Measurements from ENCODE around the gene SH2D3A. TPM values are rescaled to one million over a fixed set of nuclear protein-coding genes. Genes with fewer than 3 reads are reported as not detected.
"Not testable (repeated sequence)": the region's sequence is repeated elsewhere in the genome, so short reads cannot be mapped to it uniquely, and the experiment has no call there.

Gene SH2D3A
- total and polyA plus RNA-seq, 2 donors, result 5.5 to 11.4 TPM

GRCh38 chr19:6712231-6712630 is 55.0 kb downstream of the SH2D3A start:
- Histone ChIP-seq H3K4me1 (ENCODE audit: insufficient read depth) (no peaks in the 10 kb centered on the region), H3K27ac (ENCODE audit: low read depth) (no peak overlapping the region), H3K4me3 (ENCODE audit: low read depth, low read length) (no peak overlapping the region), H3K36me3 (ENCODE audit: insufficient read depth) (no peaks in the 10 kb centered on the region)
- DNase-seq (ENCODE audit: extremely low spot score), result no peak
- 89% methylated on average over 16 of the region's 16 CpGs for WGBS

- WGBS, result 72% methylated on average over 10 of the region's 10 CpGs
- H3K27ac ChIP-seq (ENCODE audit: low read depth), result no peak overlapping the region
- H3K36me3 ChIP-seq (ENCODE audit: insufficient read depth), result no peaks in the 10 kb centered on the region
- no peak for DNase-seq (ENCODE audit: extremely low spot score)
- H3K4me3 ChIP-seq (ENCODE audit: low read depth, low read length), result no peak overlapping the region
- H3K4me1 ChIP-seq (ENCODE audit: insufficient read depth), result no peaks in the 10 kb centered on the region
These were observed 55.6 kb downstream of the SH2D3A start for GRCh38 chr19:6711605-6712004.

GRCh38 chr19:6711078-6711361 is 56.2 kb downstream of the SH2D3A start:
- Histone ChIP-seq H3K4me1 (ENCODE audit: insufficient read depth) (no peaks in the 10 kb centered on the region), H3K4me3 (ENCODE audit: low read depth, low read length) (no peak overlapping the region), H3K27ac (ENCODE audit: low read depth) (no peak overlapping the region), H3K36me3 (ENCODE audit: insufficient read depth) (no peaks in the 10 kb centered on the region)
- no peak for DNase-seq (ENCODE audit: extremely low spot score)
- WGBS, result 46% methylated on average over 9 of the region's 9 CpGs

GRCh38 chr19:6710273-6711077 is 56.8 kb downstream of the SH2D3A start:
- DNase-seq (ENCODE audit: extremely low spot score), result no peak
- no peaks in the 10 kb centered on the region for H3K36me3 ChIP-seq (ENCODE audit: insufficient read depth)
- no peak overlapping the region for H3K27ac ChIP-seq (ENCODE audit: low read depth)
- 26% methylated on average over 30 of the region's 30 CpGs for WGBS
- no peak overlapping the region for H3K4me3 ChIP-seq (ENCODE audit: low read depth, low read length)
- H3K4me1 ChIP-seq (ENCODE audit: insufficient read depth), result no peaks in the 10 kb centered on the region

- H3K27ac ChIP-seq (ENCODE audit: low read depth), result no peak overlapping the region
- WGBS, result 45% methylated on average over 14 of the region's 14 CpGs
- H3K4me1 ChIP-seq (ENCODE audit: insufficient read depth), result no peaks in the 10 kb centered on the region
- DNase-seq (ENCODE audit: extremely low spot score), result no peak
- H3K36me3 ChIP-seq (ENCODE audit: insufficient read depth), result no peaks in the 10 kb centered on the region
- no peak overlapping the region for H3K4me3 ChIP-seq (ENCODE audit: low read depth, low read length)
These were observed 57.7 kb downstream of the SH2D3A start for GRCh38 chr19:6709549-6709948.

GRCh38 chr19:6708913-6709312 is 58.3 kb downstream of the SH2D3A start:
- H3K4me3 ChIP-seq (ENCODE audit: low read depth, low read length); H3K36me3 ChIP-seq (ENCODE audit: insufficient read depth); H3K27ac ChIP-seq (ENCODE audit: low read depth); H3K4me1 ChIP-seq (ENCODE audit: insufficient read depth); DNase-seq (ENCODE audit: extremely low spot score): not testable (repeated sequence)
- WGBS, result 85% methylated on average over 12 of the region's 12 CpGs

GRCh38 chr19:6708346-6708745 is 58.9 kb downstream of the SH2D3A start:
- Histone ChIP-seq H3K36me3 (ENCODE audit: insufficient read depth) (no peaks in the 10 kb centered on the region), H3K4me3 (ENCODE audit: low read depth, low read length) (no peak overlapping the region), H3K4me1 (ENCODE audit: insufficient read depth) (no peaks in the 10 kb centered on the region), H3K27ac (ENCODE audit: low read depth) (no peak overlapping the region)
- WGBS, result 84% methylated on average over 3 of the region's 3 CpGs
- no peak for DNase-seq (ENCODE audit: extremely low spot score)

GRCh38 chr19:6707658-6708018 is 59.6 kb downstream of the SH2D3A start:
- Histone ChIP-seq H3K4me1 (ENCODE audit: insufficient read depth) (no peaks in the 10 kb centered on the region), H3K36me3 (ENCODE audit: insufficient read depth) (no peaks in the 10 kb centered on the region), H3K27ac (ENCODE audit: low read depth) (no peak overlapping the region), H3K4me3 (ENCODE audit: low read depth, low read length) (no peak overlapping the region)
- WGBS, result 72% methylated on average over 16 of the region's 16 CpGs
- no peak for DNase-seq (ENCODE audit: extremely low spot score)

- Histone ChIP-seq H3K4me1 (ENCODE audit: insufficient read depth) (no peaks in the 10 kb centered on the region), H3K27ac (ENCODE audit: low read depth) (no peak overlapping the region), H3K4me3 (ENCODE audit: low read depth, low read length) (no peak overlapping the region), H3K36me3 (ENCODE audit: insufficient read depth) (no peaks in the 10 kb centered on the region)
- DNase-seq (ENCODE audit: extremely low spot score), result no peak
- 82% methylated on average over 44 of the region's 44 CpGs for WGBS
These were observed 60.1 kb downstream of the SH2D3A start for GRCh38 chr19:6707011-6707657.

GRCh38 chr19:6706633-6706958 is 60.6 kb downstream of the SH2D3A start:
- H3K4me1 ChIP-seq (ENCODE audit: insufficient read depth), result no peaks in the 10 kb centered on the region
- no peak overlapping the region for H3K27ac ChIP-seq (ENCODE audit: low read depth)
- WGBS, result 46% methylated on average over 3 of the region's 3 CpGs
- no peak for DNase-seq (ENCODE audit: extremely low spot score)
- no peaks in the 10 kb centered on the region for H3K36me3 ChIP-seq (ENCODE audit: insufficient read depth)
- H3K4me3 ChIP-seq (ENCODE audit: low read depth, low read length), result no peak overlapping the region

- 78% methylated on average over 11 of the region's 11 CpGs for WGBS
These were observed 61.2 kb downstream of the SH2D3A start for GRCh38 chr19:6705931-6706632.

More at GRCh38 chr19:6705931-6706632, 61.2 kb downstream of the SH2D3A start:
- H3K4me1 ChIP-seq (ENCODE audit: insufficient read depth), result no peaks in the 10 kb centered on the region
- H3K36me3 ChIP-seq (ENCODE audit: insufficient read depth), result no peaks in the 10 kb centered on the region
- no peak overlapping the region for H3K27ac ChIP-seq (ENCODE audit: low read depth)
- no peak for DNase-seq (ENCODE audit: extremely low spot score)
- no peak overlapping the region for H3K4me3 ChIP-seq (ENCODE audit: low read depth, low read length)

Other genes starting within 250 kb of the SH2D3A start
- 0.53 TPM for gene TNFSF9, start 236.4 kb downstream of the SH2D3A start, total RNA-seq
- 0.91 TPM for gene TNFSF9, start 236.4 kb downstream of the SH2D3A start, polyA plus RNA-seq
- gene CD70, start 176.3 kb downstream of the SH2D3A start, total RNA-seq, result not detected
- gene CD70, start 176.3 kb downstream of the SH2D3A start, polyA plus RNA-seq, result not detected
- gene TNFSF14, start 97.3 kb downstream of the SH2D3A start, total RNA-seq, result 0.48 TPM
- 1.9 TPM for gene TNFSF14, start 97.3 kb downstream of the SH2D3A start, polyA plus RNA-seq
- gene C3, start 46.8 kb downstream of the SH2D3A start, total RNA-seq, result 38.9 TPM
- gene C3, start 46.8 kb downstream of the SH2D3A start, polyA plus RNA-seq, result 1,354 TPM
- gene GPR108, start 29.9 kb downstream of the SH2D3A start, total RNA-seq, result 23.2 TPM
- gene GPR108, start 29.9 kb downstream of the SH2D3A start, polyA plus RNA-seq, result 66.8 TPM
- 28.5 TPM for gene TRIP10, start 27.8 kb downstream of the SH2D3A start, total RNA-seq
- gene TRIP10, start 27.8 kb downstream of the SH2D3A start, polyA plus RNA-seq, result 113 TPM
- 4.4 TPM for gene VAV1, start 5.3 kb upstream of the SH2D3A start, total RNA-seq
- 3.0 TPM for gene VAV1, start 5.3 kb upstream of the SH2D3A start, polyA plus RNA-seq
- 0.53 TPM for gene ADGRE1, start 120.1 kb upstream of the SH2D3A start, total RNA-seq
- gene ADGRE1, start 120.1 kb upstream of the SH2D3A start, polyA plus RNA-seq, result 0.10 TPM